A673 (cell line): ENCODE measurements around the gene FOXK1. TPM values are rescaled to one million over a fixed set of nuclear protein-coding genes. Genes with fewer than 3 reads are reported as not detected.

Source experiments
- BruUV-seq: library from RNA; stranded (reverse); fragments of 400-500 nt; replicated peaks from 2 replicates; lab custom pipeline; 2021; lab: Mats Ljungman, UMichigan
- CTCF ChIA-PET: fragments of 300-600 bp; sonication (Branson Sonifier 250); formaldehyde crosslinking; loops from one replicate; lab custom pipeline; 2022; ENCODE audit warnings: antibody characterized with exemption; lab: Charles Lee
- POLR2A ChIA-PET: fragments of 300-600 bp; sonication (Branson Sonifier 250); formaldehyde crosslinking; loops from one replicate; lab custom pipeline; 2022; ENCODE audit warnings: antibody characterized with exemption; ENCODE audit not compliant: low non-redundant PET; lab: Charles Lee
- DNase-seq: peaks from one replicate; pipeline ENCODE4 v3.0.0-alpha.2; 2015; ENCODE audit warnings: low spot score
- H3K27ac ChIP-seq: fragments of 200-600 bp; sonication (generic); 2 replicates; pipeline ENCODE4 v1.5.1; 2016; ENCODE audit warnings: mixed run types, low read depth, mild to moderate bottlenecking, mixed read lengths, antibody characterized with exemption, low read length; ENCODE audit not compliant: poor library complexity, severe bottlenecking
- H3K27me3 ChIP-seq: fragments of 200-600 bp; sonication (generic); replicated peaks from 2 replicates; pipeline ENCODE4 v1.6.1; 2017; ENCODE audit warnings: mixed run types, low read depth, mild to moderate bottlenecking, mixed read lengths, antibody characterized with exemption, low read length; ENCODE audit not compliant: insufficient read depth, poor library complexity
- H3K36me3 ChIP-seq: fragments of 200-600 bp; sonication (generic); 2 replicates; pipeline ENCODE4 v1.6.1; 2016; ENCODE audit warnings: mixed run types, mild to moderate bottlenecking, mixed read lengths, antibody characterized with exemption, low read length; ENCODE audit not compliant: insufficient read depth, poor library complexity, severe bottlenecking
- H3K4me1 ChIP-seq: fragments of 200-600 bp; sonication (generic); 2 replicates; pipeline ENCODE4 v1.6.1; 2017; ENCODE audit warnings: mixed run types, mild to moderate bottlenecking, mixed read lengths, antibody characterized with exemption, low read length; ENCODE audit not compliant: insufficient read depth, poor library complexity, severe bottlenecking
- H3K4me3 ChIP-seq: fragments of 200-600 bp; sonication (generic); 2 replicates; pipeline ENCODE4 v1.5.1; 2016; ENCODE audit warnings: low read depth, mixed run types, mild to moderate bottlenecking, mixed read lengths, low read length; ENCODE audit not compliant: poor library complexity, severe bottlenecking
- H3K9me3 ChIP-seq: fragments of 200-600 bp; sonication (generic); 2 replicates; pipeline ENCODE4 v1.6.1; 2016; ENCODE audit warnings: mixed run types, low read depth, mild to moderate bottlenecking, mixed read lengths, antibody characterized with exemption, low read length; ENCODE audit not compliant: poor library complexity, severe bottlenecking
- EZH2 ChIP-seq: fragments of 200-600 bp; sonication (generic); IDR thresholded peaks from 2 replicates; pipeline ENCODE4 v1.6.1; 2017; ENCODE audit warnings: borderline replicate concordance, low read depth, mild to moderate bottlenecking, mixed read lengths, antibody characterized with exemption, low read length; ENCODE audit not compliant: poor library complexity, severe bottlenecking
- intact Hi-C: fragments of 100-400 bp; cut with micrococcal nuclease; formaldehyde crosslinking; loops from one replicate; pipeline ENCODE4 v1.10.0; 2022; ENCODE audit not compliant: unreplicated experiment
- total RNA-seq: library from RNA; stranded (reverse); gene quantifications from 2 replicates; pipeline ENCODE4 v1.2.3, GENCODE V29; 2021
- TF ChIP-seq, protein P1 (sequence below): fragments of 300-800, 200-600 bp; sonication (generic); conservative IDR thresholded peaks from 2 replicates; pipeline ENCODE4 v1.5.1; 2017; ENCODE audit warnings: low read depth, mild to moderate bottlenecking, antibody characterized with exemption, low read length, moderate library complexity, mixed read lengths

Gene FOXK1
- total RNA-seq, 1 experiment from 2014 or later: 43.8 TPM

DNA sequence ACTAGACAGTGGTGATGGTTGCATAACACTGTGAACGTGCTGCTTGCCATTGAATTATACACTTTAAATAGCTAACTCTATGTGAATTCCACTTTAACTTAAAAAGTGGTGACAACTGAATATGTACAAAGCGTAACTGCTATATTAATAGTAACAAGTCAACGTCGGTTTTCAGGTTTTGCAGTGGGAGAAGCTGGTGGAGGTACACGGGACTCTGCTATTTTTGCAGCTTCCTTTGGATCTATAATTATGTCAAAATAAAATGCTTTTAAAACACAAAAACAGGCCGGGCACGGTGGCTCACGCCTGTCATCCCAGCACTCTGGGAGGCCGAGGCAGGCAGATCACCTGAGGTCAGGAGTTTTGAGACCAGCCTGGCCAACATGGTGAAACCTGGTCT, 114.4 kb downstream of the FOXK1 start:
- no peak for TF ChIP-seq EZH2
- TF ChIP-seq, protein P1, sequence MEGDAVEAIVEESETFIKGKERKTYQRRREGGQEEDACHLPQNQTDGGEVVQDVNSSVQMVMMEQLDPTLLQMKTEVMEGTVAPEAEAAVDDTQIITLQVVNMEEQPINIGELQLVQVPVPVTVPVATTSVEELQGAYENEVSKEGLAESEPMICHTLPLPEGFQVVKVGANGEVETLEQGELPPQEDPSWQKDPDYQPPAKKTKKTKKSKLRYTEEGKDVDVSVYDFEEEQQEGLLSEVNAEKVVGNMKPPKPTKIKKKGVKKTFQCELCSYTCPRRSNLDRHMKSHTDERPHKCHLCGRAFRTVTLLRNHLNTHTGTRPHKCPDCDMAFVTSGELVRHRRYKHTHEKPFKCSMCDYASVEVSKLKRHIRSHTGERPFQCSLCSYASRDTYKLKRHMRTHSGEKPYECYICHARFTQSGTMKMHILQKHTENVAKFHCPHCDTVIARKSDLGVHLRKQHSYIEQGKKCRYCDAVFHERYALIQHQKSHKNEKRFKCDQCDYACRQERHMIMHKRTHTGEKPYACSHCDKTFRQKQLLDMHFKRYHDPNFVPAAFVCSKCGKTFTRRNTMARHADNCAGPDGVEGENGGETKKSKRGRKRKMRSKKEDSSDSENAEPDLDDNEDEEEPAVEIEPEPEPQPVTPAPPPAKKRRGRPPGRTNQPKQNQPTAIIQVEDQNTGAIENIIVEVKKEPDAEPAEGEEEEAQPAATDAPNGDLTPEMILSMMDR: no peak
- CTCF ChIA-PET: no interaction called here
- Histone ChIP-seq H3K4me3 (no peak overlapping the region), H3K9me3 (no peaks in the 10 kb centered on the region), H3K4me1 (no peaks in the 10 kb centered on the region), H3K27ac (no peak overlapping the region), H3K27me3 (no peaks in the 10 kb centered on the region), H3K36me3 (no peaks in the 10 kb centered on the region)
- BruUV-seq: no TSS peak
- DNase-seq: no peak
- POLR2A ChIA-PET: no interaction called here
- intact Hi-C loops: loop anchor here (10.0 kb wide), 1 partner anchor 378 kb away; no protein-coding TSS in a partner anchor

GRCh38 chr7:4797858-4798705, 116.0 kb downstream of the FOXK1 start:
- TF ChIP-seq, protein P1: peak; percentile 81
- no peak for TF ChIP-seq EZH2
- intact Hi-C loops: loop anchor here (1.0 to 10.0 kb wide), 2 partner anchors 287 to 377 kb away; no protein-coding TSS in a partner anchor
- no TSS peak for BruUV-seq
- Histone ChIP-seq H3K9me3 (no peaks in the 10 kb centered on the region), H3K27ac (no peak overlapping the region), H3K4me3 (no peak overlapping the region), H3K27me3 (no peaks in the 10 kb centered on the region), H3K4me1 (no peaks in the 10 kb centered on the region), H3K36me3 (no peaks in the 10 kb centered on the region)
- ChIA-PET CTCF (interaction anchor here (0.7 to 1.6 kb wide), 6 partner anchors 10 to 376 kb away, joined by 3 to 10 read pairs (median 5); partner anchors contain the start of gene RADIL), POLR2A (no interaction called here)
- DNase-seq: peak; percentile 58

DNA sequence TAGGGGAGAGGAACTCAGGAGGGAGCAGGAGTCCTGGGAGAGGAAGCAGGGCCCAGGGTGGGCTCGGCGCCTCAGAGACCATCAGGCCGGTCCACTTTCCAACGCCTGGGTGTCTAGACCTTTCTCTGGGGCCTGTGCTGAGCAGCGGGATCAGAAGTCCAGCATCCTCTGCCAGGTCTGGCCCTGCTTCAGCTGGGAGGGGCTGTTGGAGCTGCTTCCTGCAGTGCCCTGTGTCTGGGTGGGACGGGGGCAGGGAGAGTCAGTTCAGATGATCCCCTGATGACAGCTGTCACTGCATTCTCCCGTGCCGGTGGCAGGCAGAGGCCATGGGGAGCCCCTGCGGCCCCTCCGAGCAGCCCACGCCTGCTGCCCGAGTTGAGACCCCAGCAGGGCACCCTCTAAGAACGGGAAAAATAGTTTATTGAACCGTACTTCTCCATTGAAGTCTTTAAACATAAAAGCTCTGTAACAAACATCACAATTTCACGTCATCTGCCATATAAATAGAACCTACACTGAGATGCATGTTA, 116.7 kb downstream of the FOXK1 start:
- CTCF ChIA-PET: interaction anchor here (0.7 to 1.6 kb wide), 6 partner anchors 9 to 375 kb away, joined by 3 to 10 read pairs (median 5); partner anchors contain the start of gene RADIL
- no peaks in the 10 kb centered on the region for H3K27me3 ChIP-seq
- POLR2A ChIA-PET: interaction anchor here (0.6 kb wide), 2 partner anchors 299 to 725 kb away, joined by 3 to 5 read pairs; no protein-coding TSS in a partner anchor
- H3K4me1 ChIP-seq: no peaks in the 10 kb centered on the region
- no peaks in the 10 kb centered on the region for H3K9me3 ChIP-seq
- no peak overlapping the region for H3K4me3 ChIP-seq
- no peaks in the 10 kb centered on the region for H3K36me3 ChIP-seq
- BruUV-seq: no TSS peak
- H3K27ac ChIP-seq: no peak overlapping the region
- TF ChIP-seq, protein P1: no peak
- TF ChIP-seq EZH2: no peak
- no peak for DNase-seq
- intact Hi-C loops: loop anchor here (1.0 to 10.0 kb wide), 2 partner anchors 287 to 376 kb away; no protein-coding TSS in a partner anchor
